Measurements from ENCODE around the gene CCND2. TPM values are rescaled to one million over a fixed set of nuclear protein-coding genes. Genes with fewer than 3 reads are reported as not detected.

The CCND2 gene
- total RNA-seq, 2 experiments from 2014 or later: 159 to 163 TPM

DNA sequence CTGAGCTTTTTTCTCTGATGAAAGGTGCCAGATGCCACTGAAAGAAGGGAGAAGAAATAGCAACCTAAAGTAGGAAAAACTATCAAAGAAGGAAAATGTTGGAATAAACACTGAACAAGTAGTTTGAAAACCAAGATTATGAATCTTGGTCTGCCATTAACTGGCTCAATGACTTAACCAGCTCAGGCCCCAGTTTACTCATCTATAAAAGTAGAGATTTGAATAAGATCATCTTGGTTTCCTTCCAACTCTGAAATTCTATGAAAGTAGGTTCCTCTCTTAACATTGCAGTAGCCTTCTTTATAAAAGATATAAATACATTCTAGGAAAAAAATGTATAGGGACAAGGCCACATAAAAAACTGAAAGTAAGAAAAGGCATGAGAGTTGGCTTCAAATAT is 16.1 kb upstream of the CCND2 start:
- Mint-ChIP-seq H3K36me3 (ENCODE audit: low read depth) (no peaks in the 10 kb centered on the region), H3K4me1 (ENCODE audit: low read depth) (no peaks in the 10 kb centered on the region), H3K27ac (no peak overlapping the region), H3K9me3 (no peaks in the 10 kb centered on the region), H3K27me3 (no peaks in the 10 kb centered on the region), H3K4me3 (no peak overlapping the region)
- Histone ChIP-seq H3K9me3 (ENCODE audit: control insufficient read depth in 1 of 2, insufficient read depth in 1 of 2, low read length in 2 of 2) (no peaks in the 10 kb centered on the region), H3K27ac (ENCODE audit: low read depth in 1 of 2, low read length in 2 of 2) (no peak overlapping the region), H3K36me3 (ENCODE audit: insufficient read depth, low read length) (no peaks in the 10 kb centered on the region), H3K27me3 (ENCODE audit: control insufficient read depth in 1 of 2, insufficient read depth in 2 of 2, low read length in 2 of 2) (no peaks in the 10 kb centered on the region), H3K4me1 (ENCODE audit: insufficient read depth, low read length) (no peaks in the 10 kb centered on the region), H3K4me3 (ENCODE audit: low read length) (no peak overlapping the region)
- TF ChIP-seq, protein P1, sequence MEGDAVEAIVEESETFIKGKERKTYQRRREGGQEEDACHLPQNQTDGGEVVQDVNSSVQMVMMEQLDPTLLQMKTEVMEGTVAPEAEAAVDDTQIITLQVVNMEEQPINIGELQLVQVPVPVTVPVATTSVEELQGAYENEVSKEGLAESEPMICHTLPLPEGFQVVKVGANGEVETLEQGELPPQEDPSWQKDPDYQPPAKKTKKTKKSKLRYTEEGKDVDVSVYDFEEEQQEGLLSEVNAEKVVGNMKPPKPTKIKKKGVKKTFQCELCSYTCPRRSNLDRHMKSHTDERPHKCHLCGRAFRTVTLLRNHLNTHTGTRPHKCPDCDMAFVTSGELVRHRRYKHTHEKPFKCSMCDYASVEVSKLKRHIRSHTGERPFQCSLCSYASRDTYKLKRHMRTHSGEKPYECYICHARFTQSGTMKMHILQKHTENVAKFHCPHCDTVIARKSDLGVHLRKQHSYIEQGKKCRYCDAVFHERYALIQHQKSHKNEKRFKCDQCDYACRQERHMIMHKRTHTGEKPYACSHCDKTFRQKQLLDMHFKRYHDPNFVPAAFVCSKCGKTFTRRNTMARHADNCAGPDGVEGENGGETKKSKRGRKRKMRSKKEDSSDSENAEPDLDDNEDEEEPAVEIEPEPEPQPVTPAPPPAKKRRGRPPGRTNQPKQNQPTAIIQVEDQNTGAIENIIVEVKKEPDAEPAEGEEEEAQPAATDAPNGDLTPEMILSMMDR (IDR thresholded peaks at IDR 0.05): no peak
- intact Hi-C loops (cut with DNase I, micrococcal nuclease): no loop called here
- DNase-seq (no peak), ATAC-seq (ENCODE audit: poor library complexity) (no peak)
- POLR2A ChIA-PET: interaction anchor here (0.7 to 1.5 kb wide), 3 partner anchors 11 to 1568 kb away, joined by 3 to 9 read pairs (median 5); no protein-coding TSS in a partner anchor
- CTCF ChIA-PET: interaction anchor here (1.0 to 1.8 kb wide), 3 partner anchors 11 to 98 kb away, joined by 3 to 6 read pairs (median 3); no protein-coding TSS in a partner anchor

DNA sequence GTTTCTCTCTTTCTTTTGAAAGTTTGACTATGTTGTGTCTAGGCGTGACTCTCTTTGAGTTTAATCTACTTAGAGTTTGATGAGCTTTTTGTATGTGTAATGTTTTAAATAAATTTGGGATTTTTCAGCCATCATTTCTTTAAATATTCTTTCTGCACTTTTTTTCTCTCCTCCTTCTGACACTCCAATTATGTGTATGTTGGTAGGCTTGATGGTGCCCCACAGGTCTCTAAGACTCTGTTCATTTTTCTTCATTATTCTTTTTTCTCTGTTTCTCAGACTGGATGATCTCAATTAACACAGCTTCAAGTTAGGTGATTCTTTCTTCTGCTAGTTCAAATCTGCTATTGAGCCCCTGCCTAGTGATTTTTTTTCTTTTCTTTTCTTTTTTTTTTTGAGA is 14.5 kb upstream of the CCND2 start:
- no peaks in the 10 kb centered on the region for H3K27me3 ChIP-seq (ENCODE audit: control insufficient read depth in 1 of 2, insufficient read depth in 2 of 2, low read length in 2 of 2)
- H3K4me1 Mint-ChIP-seq (ENCODE audit: low read depth): no peaks in the 10 kb centered on the region
- no peak for ATAC-seq (ENCODE audit: poor library complexity)
- CTCF ChIA-PET: interaction anchor here (0.6 to 2.2 kb wide), 3 partner anchors 9 to 19 kb away, joined by 3 to 7 read pairs (median 5); no protein-coding TSS in a partner anchor
- no peaks in the 10 kb centered on the region for H3K4me1 ChIP-seq (ENCODE audit: insufficient read depth, low read length)
- H3K27ac ChIP-seq (ENCODE audit: low read depth in 1 of 2, low read length in 2 of 2): no peak overlapping the region
- H3K9me3 Mint-ChIP-seq: no peaks in the 10 kb centered on the region
- H3K27me3 Mint-ChIP-seq: no peaks in the 10 kb centered on the region
- DNase-seq: no peak
- no peak overlapping the region for H3K4me3 ChIP-seq (ENCODE audit: low read length)
- H3K4me3 Mint-ChIP-seq: no peak overlapping the region
- POLR2A ChIA-PET: interaction anchor here (0.9 to 1.3 kb wide), 2 partner anchors 10 to 13 kb away, joined by 4 read pairs; no protein-coding TSS in a partner anchor
- TF ChIP-seq, protein P1 (IDR thresholded peaks at IDR 0.05): no peak
- H3K36me3 Mint-ChIP-seq (ENCODE audit: low read depth): no peaks in the 10 kb centered on the region
- intact Hi-C loops (cut with DNase I, micrococcal nuclease): no loop called here
- H3K9me3 ChIP-seq (ENCODE audit: control insufficient read depth in 1 of 2, insufficient read depth in 1 of 2, low read length in 2 of 2): no peaks in the 10 kb centered on the region
- no peak overlapping the region for H3K27ac Mint-ChIP-seq
- no peaks in the 10 kb centered on the region for H3K36me3 ChIP-seq (ENCODE audit: insufficient read depth, low read length)

DNA sequence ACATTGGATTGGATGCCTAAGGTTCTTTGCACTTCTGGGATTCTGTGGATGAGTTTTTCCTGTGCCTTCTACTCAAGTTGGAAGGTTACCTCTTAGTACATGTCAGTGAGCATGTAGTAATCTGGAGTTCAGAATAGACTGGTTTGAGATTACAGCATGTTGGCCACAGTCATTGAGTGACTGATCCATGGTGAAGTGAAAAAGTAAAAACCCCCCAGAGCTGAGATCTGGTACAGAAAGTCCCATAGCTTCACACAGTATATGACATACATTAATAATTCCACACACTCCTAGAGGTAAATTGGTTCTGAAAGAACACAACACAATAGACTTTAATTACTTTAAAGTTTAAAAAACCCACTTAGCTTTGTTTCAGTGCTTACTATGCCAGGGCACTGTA is 11.9 kb upstream of the CCND2 start:
- intact Hi-C loops (cut with DNase I, micrococcal nuclease): no loop called here
- Histone ChIP-seq H3K4me3 (ENCODE audit: low read length) (no peak overlapping the region), H3K36me3 (ENCODE audit: insufficient read depth, low read length) (no peaks in the 10 kb centered on the region), H3K9me3 (ENCODE audit: control insufficient read depth in 1 of 2, insufficient read depth in 1 of 2, low read length in 2 of 2) (no peaks in the 10 kb centered on the region), H3K27me3 (ENCODE audit: control insufficient read depth in 1 of 2, insufficient read depth in 2 of 2, low read length in 2 of 2) (no peaks in the 10 kb centered on the region), H3K4me1 (ENCODE audit: insufficient read depth, low read length) (no peaks in the 10 kb centered on the region), H3K27ac (ENCODE audit: low read depth in 1 of 2, low read length in 2 of 2) (no peak overlapping the region)
- Mint-ChIP-seq H3K9me3 (no peaks in the 10 kb centered on the region), H3K27ac (no peak overlapping the region), H3K36me3 (ENCODE audit: low read depth) (no peaks in the 10 kb centered on the region), H3K27me3 (no peaks in the 10 kb centered on the region), H3K4me1 (ENCODE audit: low read depth) (no peaks in the 10 kb centered on the region), H3K4me3 (no peak overlapping the region)
- ATAC-seq (ENCODE audit: poor library complexity) (no peak), DNase-seq (no peak)
- ChIA-PET POLR2A (no interaction called here), CTCF (no interaction called here)
- TF ChIP-seq, protein P1 (IDR thresholded peaks at IDR 0.05): no peak

All from CD4-positive, alpha-beta T cell (primary cell).